Activated naive CD4-positive, alpha-beta T cell treated with Interleukin-2 at 50 U/mL for 16 hours (primary cell): Measurements from ENCODE around the gene RANGAP1.

Experiments used
- DNase-seq: peaks from one replicate; pipeline ENCODE4 v3.0.0-alpha.2; 2020

The RANGAP1 gene

GRCh38 chr22:41231369-41231768 lies 54.6 kb downstream of the RANGAP1 start:
- DNase-seq: no peak

GRCh38 chr22:41230401-41230785 lies 55.6 kb downstream of the RANGAP1 start:
- no peak for DNase-seq

- DNase-seq: no peak
Measured at GRCh38 chr22:41229730-41230400, 56.1 kb downstream of the RANGAP1 start.

GRCh38 chr22:41229215-41229614 lies 56.8 kb downstream of the RANGAP1 start:
- no peak for DNase-seq

- no peak for DNase-seq
Measured at GRCh38 chr22:41226723-41227655, 59.0 kb downstream of the RANGAP1 start.

GRCh38 chr22:41223535-41223934 lies 62.5 kb downstream of the RANGAP1 start:
- no peak for DNase-seq

GRCh38 chr22:41222846-41223507 lies 63.0 kb downstream of the RANGAP1 start:
- no peak for DNase-seq

- DNase-seq: peak; percentile 8
Measured at GRCh38 chr22:41217553-41218157, 68.3 kb downstream of the RANGAP1 start.

GRCh38 chr22:41216984-41217383 lies 69.0 kb downstream of the RANGAP1 start:
- DNase-seq: no peak

- DNase-seq: no peak
Measured at GRCh38 chr22:41215926-41216325, 70.1 kb downstream of the RANGAP1 start.

GRCh38 chr22:41215409-41215808 lies 70.6 kb downstream of the RANGAP1 start:
- DNase-seq: no peak

- no peak for DNase-seq
Measured at GRCh38 chr22:41206719-41207118, 79.3 kb downstream of the RANGAP1 start.

GRCh38 chr22:41204992-41205900 lies 80.7 kb downstream of the RANGAP1 start, which contains the start of gene L3MBTL2:
L3MBTL2 (plus strand) TSS chr22:41205312; CDS start chr22:41205363, 51 bp downstream.
- peak; percentile 99 for DNase-seq

GRCh38 chr22:41204066-41204465 lies 81.9 kb downstream of the RANGAP1 start:
- DNase-seq: no peak

GRCh38 chr22:41203118-41203517 lies 82.9 kb downstream of the RANGAP1 start:
- DNase-seq: no peak

GRCh38 chr22:41201141-41201540 lies 84.8 kb downstream of the RANGAP1 start:
- DNase-seq: no peak

- DNase-seq: peak; percentile 66
Measured at GRCh38 chr22:41198027-41198580, 87.9 kb downstream of the RANGAP1 start.

GRCh38 chr22:41197038-41197972 lies 88.7 kb downstream of the RANGAP1 start:
- peak; percentile 88 for DNase-seq
